ENCODE measurements around the gene MRPL57. TPM values are rescaled to one million over a fixed set of nuclear protein-coding genes. Genes with fewer than 3 reads are reported as not detected.
"Not testable (repeated sequence)": the region's sequence is repeated elsewhere in the genome, so short reads cannot be mapped to it uniquely, and the experiment has no call there.

MRPL57 gene
- total RNA-seq, 1 donor from 2014 or later, result 27.5 TPM

DNA sequence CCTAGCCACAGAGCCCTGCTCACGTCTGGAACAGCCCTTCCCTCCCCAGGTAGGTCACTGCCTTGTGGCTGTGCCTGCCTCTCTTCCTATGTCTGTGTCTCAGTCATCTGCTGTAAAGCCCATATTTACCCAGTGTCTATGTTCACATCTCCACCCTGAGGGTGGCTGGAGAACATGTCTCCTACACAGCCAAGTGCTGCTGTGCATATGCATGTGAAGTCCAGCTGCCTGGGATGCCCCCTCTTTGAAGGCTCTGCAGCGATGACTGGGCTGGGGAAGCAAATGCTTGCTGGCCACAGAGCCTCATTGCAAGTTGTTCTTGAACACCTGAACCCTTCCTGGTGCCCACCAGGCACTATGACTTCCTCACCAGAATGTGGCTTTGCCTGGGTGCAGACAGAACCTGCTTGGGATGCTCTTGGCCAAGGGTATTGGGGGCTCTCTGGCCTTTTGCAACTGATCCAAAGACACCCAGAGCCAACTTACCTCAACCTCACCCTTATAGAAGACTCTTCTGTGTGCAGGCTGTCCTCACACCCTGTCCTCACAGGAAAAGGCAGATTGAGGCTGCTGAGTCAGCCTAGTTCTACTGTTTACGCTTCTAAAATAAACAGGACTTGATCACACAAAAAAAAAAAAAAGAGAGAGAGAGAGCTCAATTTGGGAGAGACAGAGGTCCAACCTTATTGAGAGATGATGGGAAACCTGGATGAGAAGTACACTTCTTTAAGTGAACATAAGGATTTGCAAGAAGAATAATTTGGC, 26.5 kb downstream of the MRPL57 start:
- no peak overlapping the region for H3K27ac Mint-ChIP-seq (ENCODE audit: unreplicated experiment)
- no peaks in the 10 kb centered on the region for H3K27me3 Mint-ChIP-seq (ENCODE audit: low read depth)
- no peaks in the 10 kb centered on the region for H3K4me1 Mint-ChIP-seq
- no peak for DNase-seq (ENCODE audit: low read depth, low spot score)
- peaks cover 10% of the 10 kb centered on the region for H3K36me3 Mint-ChIP-seq (ENCODE audit: low read depth)
- TF ChIP-seq, protein P1, sequence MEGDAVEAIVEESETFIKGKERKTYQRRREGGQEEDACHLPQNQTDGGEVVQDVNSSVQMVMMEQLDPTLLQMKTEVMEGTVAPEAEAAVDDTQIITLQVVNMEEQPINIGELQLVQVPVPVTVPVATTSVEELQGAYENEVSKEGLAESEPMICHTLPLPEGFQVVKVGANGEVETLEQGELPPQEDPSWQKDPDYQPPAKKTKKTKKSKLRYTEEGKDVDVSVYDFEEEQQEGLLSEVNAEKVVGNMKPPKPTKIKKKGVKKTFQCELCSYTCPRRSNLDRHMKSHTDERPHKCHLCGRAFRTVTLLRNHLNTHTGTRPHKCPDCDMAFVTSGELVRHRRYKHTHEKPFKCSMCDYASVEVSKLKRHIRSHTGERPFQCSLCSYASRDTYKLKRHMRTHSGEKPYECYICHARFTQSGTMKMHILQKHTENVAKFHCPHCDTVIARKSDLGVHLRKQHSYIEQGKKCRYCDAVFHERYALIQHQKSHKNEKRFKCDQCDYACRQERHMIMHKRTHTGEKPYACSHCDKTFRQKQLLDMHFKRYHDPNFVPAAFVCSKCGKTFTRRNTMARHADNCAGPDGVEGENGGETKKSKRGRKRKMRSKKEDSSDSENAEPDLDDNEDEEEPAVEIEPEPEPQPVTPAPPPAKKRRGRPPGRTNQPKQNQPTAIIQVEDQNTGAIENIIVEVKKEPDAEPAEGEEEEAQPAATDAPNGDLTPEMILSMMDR (conservative IDR thresholded peaks at IDR 0.05), result no peak
- H3K9me3 Mint-ChIP-seq, result peaks cover 12% of the 10 kb centered on the region
- H3K4me3 Mint-ChIP-seq, result no peak overlapping the region

DNA sequence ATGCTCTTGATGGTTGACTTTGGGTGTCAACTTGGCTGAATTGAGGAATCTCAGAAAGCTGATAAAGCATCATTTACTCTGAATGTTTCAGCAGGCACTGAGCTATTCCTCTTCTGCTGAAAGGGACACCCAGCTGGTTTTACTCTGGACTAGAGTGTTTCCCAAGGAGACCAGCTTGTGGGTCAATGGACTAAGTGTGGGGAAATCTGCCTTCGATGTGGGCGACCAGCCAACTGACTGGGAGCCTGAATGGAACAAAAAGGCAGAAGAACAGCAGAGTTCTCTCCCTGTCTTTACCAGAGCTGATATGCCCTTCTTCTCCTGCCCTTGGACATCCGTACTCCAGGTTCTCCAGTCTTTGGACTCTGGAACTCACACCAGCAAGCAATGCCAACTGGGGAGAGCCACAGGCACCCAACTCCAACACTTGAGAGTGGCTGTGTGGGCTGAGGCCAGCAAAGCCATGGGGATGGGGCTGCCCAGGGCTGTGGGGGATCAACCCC, 32.2 kb downstream of the MRPL57 start:
- no peak overlapping the region for H3K4me3 Mint-ChIP-seq
- peaks cover 9% of the 10 kb centered on the region for H3K27me3 Mint-ChIP-seq (ENCODE audit: low read depth)
- H3K36me3 Mint-ChIP-seq (ENCODE audit: low read depth), result no peaks in the 10 kb centered on the region
- H3K27ac Mint-ChIP-seq (ENCODE audit: unreplicated experiment), result no peak overlapping the region
- no peaks in the 10 kb centered on the region for H3K4me1 Mint-ChIP-seq
- TF ChIP-seq, protein P1 (conservative IDR thresholded peaks at IDR 0.05), result no peak
- H3K9me3 Mint-ChIP-seq, result peaks cover 16% of the 10 kb centered on the region
- no peak for DNase-seq (ENCODE audit: low read depth, low spot score)

DNA sequence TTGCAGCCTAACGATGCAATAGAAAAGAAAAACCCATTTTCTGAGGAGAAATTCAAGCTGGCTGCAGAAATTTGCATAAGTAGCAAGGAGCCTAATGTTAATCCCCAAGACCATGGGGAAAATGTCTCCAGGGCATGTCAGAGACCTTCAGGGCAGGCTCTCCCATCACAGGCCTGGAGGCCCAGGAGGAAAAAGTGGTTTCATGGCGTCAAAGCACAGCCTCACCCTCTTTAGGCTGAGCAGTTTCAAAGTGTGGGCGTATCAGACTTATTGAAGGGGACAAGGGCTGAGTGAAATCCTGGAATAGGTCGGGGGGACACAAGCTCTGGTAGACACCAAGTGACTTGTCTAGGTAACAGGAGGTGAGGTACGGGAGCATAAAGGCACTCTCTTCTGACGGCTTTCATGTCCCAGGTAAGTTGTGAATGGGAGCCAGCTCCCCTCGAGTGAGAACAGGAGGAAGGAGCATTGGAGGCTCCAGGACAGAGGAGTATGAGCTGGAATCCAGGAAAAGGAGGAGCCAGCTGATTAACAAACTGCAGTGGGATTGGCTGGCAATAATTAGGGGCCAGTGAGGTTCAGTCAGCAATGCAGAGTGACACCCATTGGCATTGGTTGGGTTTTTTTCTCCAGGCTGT, 35.8 kb downstream of the MRPL57 start:
- DNase-seq (ENCODE audit: low read depth, low spot score), result no peak
- no peak overlapping the region for H3K27ac Mint-ChIP-seq (ENCODE audit: unreplicated experiment)

GRCh38 chr13:21215419-21215818, 39.0 kb downstream of the MRPL57 start:
- not testable (repeated sequence) for H3K4me3 Mint-ChIP-seq; H3K27me3 Mint-ChIP-seq (ENCODE audit: low read depth); H3K4me1 Mint-ChIP-seq; H3K27ac Mint-ChIP-seq (ENCODE audit: unreplicated experiment); DNase-seq (ENCODE audit: low read depth, low spot score); H3K36me3 Mint-ChIP-seq (ENCODE audit: low read depth)
- peaks cover 11% of the 10 kb centered on the region for H3K9me3 Mint-ChIP-seq

More for the DNA sequence above, 35.8 kb downstream of the MRPL57 start:
- Mint-ChIP-seq H3K27me3 (ENCODE audit: low read depth) (peaks cover 9% of the 10 kb centered on the region), H3K4me1 (no peaks in the 10 kb centered on the region), H3K4me3 (no peak overlapping the region), H3K9me3 (peaks cover 14% of the 10 kb centered on the region), H3K36me3 (ENCODE audit: low read depth) (no peaks in the 10 kb centered on the region)
- TF ChIP-seq, protein P1 (conservative IDR thresholded peaks at IDR 0.05), result no peak

- Mint-ChIP-seq H3K27ac (ENCODE audit: unreplicated experiment) (no peak overlapping the region), H3K27me3 (ENCODE audit: low read depth) (peaks cover 5% of the 10 kb centered on the region), H3K36me3 (ENCODE audit: low read depth) (no peaks in the 10 kb centered on the region), H3K4me1 (no peaks in the 10 kb centered on the region), H3K9me3 (peaks cover 11% of the 10 kb centered on the region), H3K4me3 (no peak overlapping the region)
- no peak for DNase-seq (ENCODE audit: low read depth, low spot score)
- TF ChIP-seq, protein P1 (conservative IDR thresholded peaks at IDR 0.05), result no peak
These were observed 39.9 kb downstream of the MRPL57 start for GRCh38 chr13:21216332-21216731.
